HG03108 (cell line): ENCODE data around the gene LRBA.
"Not testable (repeated sequence)": the region's sequence is repeated elsewhere in the genome, so short reads cannot be mapped to it uniquely, and the experiment has no call there.

Source experiments
- ATAC-seq: cut with Tn5 transposase; IDR thresholded peaks from one replicate; pipeline ENCODE4 v1.9.1; 2021; ENCODE audit warnings: moderate library complexity; ENCODE audit not compliant: unreplicated experiment

Gene LRBA

GRCh38 chr4:150683775-150684350 is 331.2 kb downstream of the LRBA start:
- no peak for ATAC-seq

GRCh38 chr4:150682126-150682525 is 333.0 kb downstream of the LRBA start:
- no peak for ATAC-seq

GRCh38 chr4:150681063-150681462 is 334.0 kb downstream of the LRBA start:
- ATAC-seq, result no peak

- ATAC-seq, result no peak
Measured at GRCh38 chr4:150680651-150681050, 334.4 kb downstream of the LRBA start.

- no peak for ATAC-seq
Measured at GRCh38 chr4:150679765-150680343, 335.2 kb downstream of the LRBA start.

- ATAC-seq, result no peak
Measured at GRCh38 chr4:150679018-150679764, 335.9 kb downstream of the LRBA start.

- ATAC-seq, result no peak
Measured at GRCh38 chr4:150673793-150674192, 341.3 kb downstream of the LRBA start.

GRCh38 chr4:150668824-150669223 is 346.3 kb downstream of the LRBA start:
- ATAC-seq, result no peak

- no peak for ATAC-seq
Measured at GRCh38 chr4:150664935-150665334, 350.1 kb downstream of the LRBA start.

GRCh38 chr4:150662686-150663085 is 352.4 kb downstream of the LRBA start:
- ATAC-seq, result no peak

- ATAC-seq, result not testable (repeated sequence)
Measured at GRCh38 chr4:150661551-150661950, 353.5 kb downstream of the LRBA start.

GRCh38 chr4:150658258-150658657 is 356.8 kb downstream of the LRBA start:
- not testable (repeated sequence) for ATAC-seq

GRCh38 chr4:150656891-150657290 is 358.2 kb downstream of the LRBA start:
- ATAC-seq, result no peak

- ATAC-seq, result no peak
Measured at GRCh38 chr4:150650751-150651150, 364.3 kb downstream of the LRBA start.

GRCh38 chr4:150648123-150648522 is 367.0 kb downstream of the LRBA start:
- ATAC-seq, result no peak

- no peak for ATAC-seq
Measured at GRCh38 chr4:150647008-150647407, 368.1 kb downstream of the LRBA start.

- ATAC-seq, result no peak
Measured at GRCh38 chr4:150641612-150642011, 373.5 kb downstream of the LRBA start.

- no peak for ATAC-seq
Measured at GRCh38 chr4:150632639-150633038, 382.4 kb downstream of the LRBA start.

GRCh38 chr4:150628073-150628472 is 387.0 kb downstream of the LRBA start:
- no peak for ATAC-seq

- no peak for ATAC-seq
Measured at GRCh38 chr4:150625033-150625432, 390.1 kb downstream of the LRBA start.

- ATAC-seq, result no peak
Measured at GRCh38 chr4:150624055-150624454, 391.0 kb downstream of the LRBA start.

GRCh38 chr4:150619042-150619441 is 396.0 kb downstream of the LRBA start:
- ATAC-seq, result no peak
